ENCODE data around the gene NAIF1. TPM values are rescaled to one million over a fixed set of nuclear protein-coding genes. Genes with fewer than 3 reads are reported as not detected.

Gene NAIF1
- total RNA-seq, 4 donors from 2014 or later, result 3.8 to 27.4 (median 10.6) TPM

DNA sequence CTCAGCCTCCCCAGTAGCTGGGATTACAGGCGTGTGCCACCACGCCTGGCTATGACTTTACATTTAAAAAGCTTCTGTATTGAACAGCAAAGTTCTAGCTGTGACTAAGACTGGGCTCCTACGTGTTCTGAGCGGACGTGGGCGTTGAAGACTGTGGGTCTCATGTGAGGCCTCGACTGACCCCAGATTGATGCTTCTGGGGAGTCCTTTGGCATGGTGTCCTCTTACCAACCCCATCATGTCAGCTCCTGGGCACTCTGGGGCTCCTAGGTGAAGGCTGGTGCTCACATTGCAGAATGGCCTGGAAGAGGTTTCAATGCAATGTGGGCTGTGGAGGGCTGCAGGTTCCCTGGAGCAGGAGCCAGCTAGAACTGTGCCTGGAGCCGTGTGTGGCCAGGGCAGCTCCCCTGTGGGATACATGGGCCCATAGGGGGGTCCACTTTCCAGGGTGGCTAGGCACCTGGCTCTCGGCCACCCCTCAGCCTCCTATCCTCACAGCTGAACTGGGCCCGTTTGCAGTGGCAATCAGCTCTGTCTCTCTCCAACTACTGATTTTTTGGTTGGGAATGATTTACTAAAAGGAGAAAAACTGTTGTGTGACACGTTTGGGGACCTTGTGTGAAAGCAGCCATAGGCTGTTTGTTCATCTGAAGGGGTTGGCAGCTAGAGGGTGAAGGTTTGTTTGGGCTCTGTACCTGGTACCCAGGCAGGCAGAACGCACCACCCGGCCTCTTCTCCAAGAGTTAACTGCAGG, 30.6 kb upstream of the NAIF1 start:
- DNase-seq, result no peak
- TF ChIP-seq, protein P1, sequence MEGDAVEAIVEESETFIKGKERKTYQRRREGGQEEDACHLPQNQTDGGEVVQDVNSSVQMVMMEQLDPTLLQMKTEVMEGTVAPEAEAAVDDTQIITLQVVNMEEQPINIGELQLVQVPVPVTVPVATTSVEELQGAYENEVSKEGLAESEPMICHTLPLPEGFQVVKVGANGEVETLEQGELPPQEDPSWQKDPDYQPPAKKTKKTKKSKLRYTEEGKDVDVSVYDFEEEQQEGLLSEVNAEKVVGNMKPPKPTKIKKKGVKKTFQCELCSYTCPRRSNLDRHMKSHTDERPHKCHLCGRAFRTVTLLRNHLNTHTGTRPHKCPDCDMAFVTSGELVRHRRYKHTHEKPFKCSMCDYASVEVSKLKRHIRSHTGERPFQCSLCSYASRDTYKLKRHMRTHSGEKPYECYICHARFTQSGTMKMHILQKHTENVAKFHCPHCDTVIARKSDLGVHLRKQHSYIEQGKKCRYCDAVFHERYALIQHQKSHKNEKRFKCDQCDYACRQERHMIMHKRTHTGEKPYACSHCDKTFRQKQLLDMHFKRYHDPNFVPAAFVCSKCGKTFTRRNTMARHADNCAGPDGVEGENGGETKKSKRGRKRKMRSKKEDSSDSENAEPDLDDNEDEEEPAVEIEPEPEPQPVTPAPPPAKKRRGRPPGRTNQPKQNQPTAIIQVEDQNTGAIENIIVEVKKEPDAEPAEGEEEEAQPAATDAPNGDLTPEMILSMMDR (IDR thresholded peaks at IDR 0.05), result no peak
- TF ChIP-seq POLR2A (IDR thresholded peaks at IDR 0.05), result no peak

DNA sequence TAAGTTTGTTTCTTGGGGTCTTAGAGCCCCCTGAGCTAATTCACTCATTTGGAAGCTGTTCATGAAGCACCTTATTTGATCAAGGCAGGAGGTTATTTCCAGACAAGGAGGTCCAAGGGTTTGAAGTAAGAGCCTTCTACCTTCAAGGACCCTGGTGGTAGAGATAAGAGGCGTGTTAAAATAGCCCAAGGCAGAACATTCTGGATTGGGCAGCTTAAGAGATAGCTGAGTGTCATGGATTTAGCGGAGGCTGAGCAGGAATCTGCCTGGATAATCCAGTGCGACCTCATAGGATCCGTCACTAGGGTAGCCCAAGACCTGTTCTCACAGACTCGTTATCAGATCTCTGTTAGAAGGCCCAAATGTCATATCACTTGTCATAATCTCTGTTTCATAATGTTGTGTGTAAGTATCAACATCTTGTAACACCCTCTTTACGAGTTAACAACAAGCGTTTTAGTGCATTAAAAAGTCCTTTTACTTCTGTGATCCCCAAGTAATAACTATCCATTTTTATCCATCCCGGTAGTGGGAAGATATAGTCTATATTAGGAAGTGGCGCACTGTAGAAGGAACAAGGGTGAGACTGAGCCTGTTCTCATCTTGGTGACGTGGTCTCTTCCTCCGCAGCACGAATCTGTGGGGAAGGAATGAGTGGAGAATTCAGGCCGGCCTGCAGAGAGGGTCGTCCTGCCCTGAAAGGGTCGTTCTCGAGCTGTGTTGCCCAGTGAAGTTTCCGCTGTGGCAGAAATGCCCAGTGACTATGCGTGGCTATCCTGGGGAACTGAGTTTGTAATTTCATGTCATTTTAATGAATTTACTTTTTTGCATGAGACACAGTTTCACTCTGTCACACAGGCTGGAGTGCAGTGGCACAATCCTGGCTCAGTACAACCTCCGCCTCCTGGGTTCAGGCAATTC, 29.8 kb upstream of the NAIF1 start:
- TF ChIP-seq, protein P1 (IDR thresholded peaks at IDR 0.05), result no peak
- peaks cover 43 to 63% of the 10 kb centered on the region in 2 donors for H3K4me1 ChIP-seq
- H3K4me3 ChIP-seq, result no peak overlapping the region
- H3K27ac ChIP-seq, result peak overlapping the region; percentile 91 to 95
- no peaks in the 10 kb centered on the region for H3K27me3 ChIP-seq
- intact Hi-C loops (cut with DNase I; ENCODE audit: low total_unique reads), result no loop called here
- no peak for DNase-seq
- no peaks in the 10 kb centered on the region for H3K9me3 ChIP-seq
- H3K36me3 ChIP-seq, result no peaks in the 10 kb centered on the region

More for the DNA sequence above, 30.6 kb upstream of the NAIF1 start:
- Histone ChIP-seq H3K4me3 (peak overlapping the region in 1 of 2 donors; percentile 45), H3K9me3 (no peaks in the 10 kb centered on the region), H3K4me1 (peaks cover 37 to 59% of the 10 kb centered on the region in 2 donors), H3K36me3 (no peaks in the 10 kb centered on the region), H3K27me3 (no peaks in the 10 kb centered on the region), H3K27ac (peak overlapping the region; percentile 91 to 95)
- intact Hi-C loops (cut with DNase I; ENCODE audit: low total_unique reads), result no loop called here

DNA sequence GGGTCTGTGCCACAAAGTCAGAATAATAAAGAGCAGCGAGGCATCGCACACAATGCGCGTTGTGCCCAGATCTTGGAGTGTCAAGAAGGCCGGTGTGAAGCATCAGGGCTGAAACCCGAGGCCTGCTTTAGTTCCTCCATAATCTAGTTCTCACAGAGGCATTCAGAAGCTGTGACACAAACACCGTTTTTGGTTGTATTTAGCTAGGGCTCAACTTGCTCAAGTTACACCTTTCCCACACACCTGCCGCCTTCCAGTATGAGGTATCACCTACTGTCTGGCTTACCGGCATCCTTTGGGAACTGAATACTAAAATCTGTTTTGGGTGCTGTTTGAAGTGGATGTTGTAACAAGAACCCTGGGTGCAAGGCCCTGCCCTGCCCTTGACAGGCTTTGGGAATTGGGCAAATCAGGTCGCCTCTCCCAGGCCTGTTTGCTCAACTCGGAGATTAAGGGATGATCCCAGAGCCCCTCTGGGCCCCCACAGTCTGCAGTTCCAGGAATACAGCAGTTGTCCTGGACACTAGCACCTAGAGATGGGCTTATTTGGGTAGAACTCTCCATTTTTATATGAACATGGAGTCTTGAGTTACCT, 27.9 kb upstream of the NAIF1 start:
- no peak for TF ChIP-seq POLR2A (IDR thresholded peaks at IDR 0.05)
- TF ChIP-seq, protein P1 (IDR thresholded peaks at IDR 0.05), result no peak
- peak overlapping the region; percentile 91 to 95 for H3K27ac ChIP-seq
- intact Hi-C loops (cut with DNase I; ENCODE audit: low total_unique reads), result no loop called here
- H3K27me3 ChIP-seq, result no peaks in the 10 kb centered on the region
- H3K36me3 ChIP-seq, result no peaks in the 10 kb centered on the region
- no peak for DNase-seq
- no peak overlapping the region for H3K4me3 ChIP-seq
- H3K9me3 ChIP-seq, result no peaks in the 10 kb centered on the region
- H3K4me1 ChIP-seq, result peaks cover 40 to 51% of the 10 kb centered on the region in 2 donors

DNA sequence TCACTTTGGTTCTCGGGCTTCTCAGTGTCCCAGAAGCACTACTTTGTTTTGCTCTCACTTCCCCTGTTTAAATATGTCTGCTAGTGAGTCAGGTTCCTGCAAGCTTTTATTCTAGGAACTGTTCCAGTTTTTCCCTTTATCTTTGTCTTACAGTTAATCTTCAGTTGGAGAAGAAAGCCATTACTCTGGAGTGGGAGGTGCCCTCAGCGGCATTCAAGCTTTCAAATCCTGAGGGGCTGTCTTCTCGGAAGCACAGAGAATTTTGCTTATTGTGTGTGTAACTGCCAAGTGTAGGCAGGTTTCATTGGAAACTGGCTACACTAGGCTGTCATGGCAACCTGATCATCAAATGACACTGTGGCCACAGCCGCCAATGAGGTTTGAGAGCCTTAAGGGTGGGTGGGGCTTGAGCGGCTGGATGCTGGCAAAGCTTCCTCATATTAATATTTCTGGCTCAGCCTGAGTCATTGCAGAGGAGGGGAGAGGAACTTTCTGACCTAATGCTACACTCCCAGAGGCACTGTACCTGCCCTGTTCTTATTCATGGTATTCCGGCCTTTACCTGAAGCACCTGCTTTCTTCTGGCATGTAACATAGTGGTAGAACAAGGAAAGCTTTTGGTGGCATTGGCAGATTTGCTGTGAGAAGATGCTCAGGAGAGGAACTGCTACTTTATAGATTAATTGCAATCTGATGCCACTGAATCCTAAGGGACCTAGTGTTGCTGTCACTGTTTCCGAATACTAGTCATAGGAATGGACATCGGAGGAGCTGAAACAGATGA, 27.2 kb upstream of the NAIF1 start:
- Histone ChIP-seq H3K9me3 (no peaks in the 10 kb centered on the region), H3K27me3 (no peaks in the 10 kb centered on the region), H3K4me3 (peak overlapping the region; percentile 8 to 27), H3K27ac (peak overlapping the region; percentile 91 to 95), H3K36me3 (no peaks in the 10 kb centered on the region), H3K4me1 (peaks cover 44 to 48% of the 10 kb centered on the region in 2 donors)
- TF ChIP-seq POLR2A (IDR thresholded peaks at IDR 0.05), result peak; percentile 67 to 82
- TF ChIP-seq, protein P1 (IDR thresholded peaks at IDR 0.05), result no peak
- intact Hi-C loops (cut with DNase I; ENCODE audit: low total_unique reads), result no loop called here
- peak; percentile 90 to 97 for DNase-seq
